ENCODE results near the gene KCNK10. TPM values are rescaled to one million over a fixed set of nuclear protein-coding genes. Genes with fewer than 3 reads are reported as not detected.

KCNK10 gene
- total RNA-seq, 2 experiments from 2014 or later, result not detected

- intact Hi-C loops (cut with micrococcal nuclease), result no loop called here
Measured at GRCh38 chr14:88333036-88333435, 10.0 kb upstream of the KCNK10 start.

GRCh38 chr14:88327497-88327896 lies 4.4 kb upstream of the KCNK10 start:
- Mint-ChIP-seq H3K36me3 (no peaks in the 10 kb centered on the region), H3K27me3 (peaks cover 49% of the 10 kb centered on the region), H3K9me3 (no peaks in the 10 kb centered on the region), H3K27ac (no peak overlapping the region), H3K4me1 (ENCODE audit: low read depth) (peaks cover 8% of the 10 kb centered on the region), H3K4me3 (no peak overlapping the region)
- DNase-seq, result no peak
- CTCF ChIA-PET, result no interaction called here
- POLR2A ChIA-PET, result no interaction called here
- intact Hi-C loops (cut with micrococcal nuclease), result loop anchor here (10.0 kb wide), 1 partner anchor 683 kb away; no protein-coding TSS in a partner anchor

More at GRCh38 chr14:88333036-88333435, 10.0 kb upstream of the KCNK10 start:
- Mint-ChIP-seq H3K4me1 (ENCODE audit: low read depth) (no peaks in the 10 kb centered on the region), H3K9me3 (no peaks in the 10 kb centered on the region), H3K36me3 (no peaks in the 10 kb centered on the region), H3K27me3 (peaks cover 24% of the 10 kb centered on the region), H3K27ac (no peak overlapping the region), H3K4me3 (no peak overlapping the region)
- no peak for DNase-seq
- ChIA-PET CTCF (no interaction called here), POLR2A (no interaction called here)

- no peak overlapping the region for H3K27ac Mint-ChIP-seq
- peaks cover 8% of the 10 kb centered on the region for H3K4me1 Mint-ChIP-seq (ENCODE audit: low read depth)
- POLR2A ChIA-PET, result no interaction called here
- DNase-seq, result no peak
- peaks cover 47% of the 10 kb centered on the region for H3K27me3 Mint-ChIP-seq
- H3K9me3 Mint-ChIP-seq, result no peaks in the 10 kb centered on the region
- H3K36me3 Mint-ChIP-seq, result no peaks in the 10 kb centered on the region
- intact Hi-C loops (cut with micrococcal nuclease), result loop anchor here (10.0 kb wide), 1 partner anchor 682 kb away; no protein-coding TSS in a partner anchor
- CTCF ChIA-PET, result no interaction called here
- H3K4me3 Mint-ChIP-seq, result no peak overlapping the region
Measured at GRCh38 chr14:88326352-88327103, 3.5 kb upstream of the KCNK10 start.

GRCh38 chr14:88325883-88326282 lies 2.8 kb upstream of the KCNK10 start:
- Mint-ChIP-seq H3K4me1 (ENCODE audit: low read depth) (peaks cover 8% of the 10 kb centered on the region), H3K27me3 (peaks cover 43% of the 10 kb centered on the region), H3K4me3 (no peak overlapping the region), H3K9me3 (no peaks in the 10 kb centered on the region), H3K27ac (no peak overlapping the region), H3K36me3 (no peaks in the 10 kb centered on the region)
- intact Hi-C loops (cut with micrococcal nuclease), result loop anchor here (10.0 kb wide), 1 partner anchor 681 kb away; no protein-coding TSS in a partner anchor
- CTCF ChIA-PET, result no interaction called here
- POLR2A ChIA-PET, result no interaction called here
- no peak for DNase-seq

- Mint-ChIP-seq H3K27me3 (peaks cover 41% of the 10 kb centered on the region), H3K27ac (no peak overlapping the region), H3K4me1 (ENCODE audit: low read depth) (peaks cover 8% of the 10 kb centered on the region), H3K36me3 (no peaks in the 10 kb centered on the region), H3K4me3 (no peak overlapping the region), H3K9me3 (no peaks in the 10 kb centered on the region)
- no peak for DNase-seq
- intact Hi-C loops (cut with micrococcal nuclease), result loop anchor here (10.0 kb wide), 1 partner anchor 680 kb away; no protein-coding TSS in a partner anchor
- CTCF ChIA-PET, result no interaction called here
- POLR2A ChIA-PET, result no interaction called here
Measured at GRCh38 chr14:88324930-88325329, 1.9 kb upstream of the KCNK10 start.

GRCh38 chr14:88324491-88324890 lies 1.4 kb upstream of the KCNK10 start:
- H3K4me3 Mint-ChIP-seq, result no peak overlapping the region
- no peak overlapping the region for H3K27ac Mint-ChIP-seq
- H3K36me3 Mint-ChIP-seq, result no peaks in the 10 kb centered on the region
- peaks cover 40% of the 10 kb centered on the region for H3K27me3 Mint-ChIP-seq
- POLR2A ChIA-PET, result no interaction called here
- CTCF ChIA-PET, result no interaction called here
- no peaks in the 10 kb centered on the region for H3K9me3 Mint-ChIP-seq
- peaks cover 8% of the 10 kb centered on the region for H3K4me1 Mint-ChIP-seq (ENCODE audit: low read depth)
- intact Hi-C loops (cut with micrococcal nuclease), result loop anchor here (10.0 kb wide), 1 partner anchor 680 kb away; no protein-coding TSS in a partner anchor
- DNase-seq, result no peak

- peak; percentile 17 for DNase-seq
- ChIA-PET POLR2A (no interaction called here), CTCF (no interaction called here)
- Mint-ChIP-seq H3K27me3 (peaks cover 39% of the 10 kb centered on the region), H3K9me3 (no peaks in the 10 kb centered on the region), H3K4me1 (ENCODE audit: low read depth) (peaks cover 8% of the 10 kb centered on the region), H3K4me3 (peak overlapping the region; percentile 21), H3K27ac (no peak overlapping the region), H3K36me3 (no peaks in the 10 kb centered on the region)
- intact Hi-C loops (cut with micrococcal nuclease), result loop anchor here (10.0 kb wide), 1 partner anchor 679 kb away; no protein-coding TSS in a partner anchor
Measured at GRCh38 chr14:88323523-88324199, 592 bp upstream of the KCNK10 start.

GRCh38 chr14:88322504-88323085 lies 474 bp downstream of the KCNK10 start:
- ChIA-PET POLR2A (no interaction called here), CTCF (no interaction called here)
- no peak for DNase-seq
- H3K9me3 Mint-ChIP-seq, result no peaks in the 10 kb centered on the region
- H3K4me3 Mint-ChIP-seq, result peak overlapping the region; percentile 5
- no peaks in the 10 kb centered on the region for H3K36me3 Mint-ChIP-seq
- peaks cover 8% of the 10 kb centered on the region for H3K4me1 Mint-ChIP-seq (ENCODE audit: low read depth)
- peaks cover 44% of the 10 kb centered on the region for H3K27me3 Mint-ChIP-seq
- intact Hi-C loops (cut with micrococcal nuclease), result loop anchor here (10.0 kb wide), 1 partner anchor 678 kb away; no protein-coding TSS in a partner anchor
- no peak overlapping the region for H3K27ac Mint-ChIP-seq

- H3K27ac Mint-ChIP-seq, result no peak overlapping the region
- POLR2A ChIA-PET, result no interaction called here
- intact Hi-C loops (cut with micrococcal nuclease), result loop anchor here (10.0 kb wide), 1 partner anchor 677 kb away; no protein-coding TSS in a partner anchor
- H3K27me3 Mint-ChIP-seq, result peaks cover 37% of the 10 kb centered on the region
- no peak overlapping the region for H3K4me3 Mint-ChIP-seq
- no peaks in the 10 kb centered on the region for H3K9me3 Mint-ChIP-seq
- DNase-seq, result no peak
- no peaks in the 10 kb centered on the region for H3K36me3 Mint-ChIP-seq
- H3K4me1 Mint-ChIP-seq (ENCODE audit: low read depth), result peaks cover 6% of the 10 kb centered on the region
- CTCF ChIA-PET, result no interaction called here
Measured at GRCh38 chr14:88321692-88322503, 1.2 kb downstream of the KCNK10 start.

- Mint-ChIP-seq H3K27me3 (peaks cover 8% of the 10 kb centered on the region), H3K36me3 (no peaks in the 10 kb centered on the region), H3K9me3 (peaks cover 3% of the 10 kb centered on the region), H3K27ac (no peak overlapping the region), H3K4me3 (no peak overlapping the region), H3K4me1 (ENCODE audit: low read depth) (peaks cover 4% of the 10 kb centered on the region)
- ChIA-PET CTCF (no interaction called here), POLR2A (no interaction called here)
- intact Hi-C loops (cut with micrococcal nuclease), result no loop called here
- DNase-seq, result no peak
Measured at GRCh38 chr14:88318406-88318805, 4.7 kb downstream of the KCNK10 start.

- peaks cover 6% of the 10 kb centered on the region for H3K9me3 Mint-ChIP-seq
- no peaks in the 10 kb centered on the region for H3K36me3 Mint-ChIP-seq
- intact Hi-C loops (cut with micrococcal nuclease), result no loop called here
- POLR2A ChIA-PET, result no interaction called here
- H3K27ac Mint-ChIP-seq, result no peak overlapping the region
- H3K4me1 Mint-ChIP-seq (ENCODE audit: low read depth), result no peaks in the 10 kb centered on the region
- DNase-seq, result no peak
- peaks cover 8% of the 10 kb centered on the region for H3K27me3 Mint-ChIP-seq
- CTCF ChIA-PET, result interaction anchor here (1.3 kb wide), 1 partner anchor 127 kb away, joined by 4 read pairs; no protein-coding TSS in a partner anchor
- H3K4me3 Mint-ChIP-seq, result no peak overlapping the region
Measured at GRCh38 chr14:88316521-88316920, 6.5 kb downstream of the KCNK10 start.

GRCh38 chr14:88312257-88312656 lies 10.8 kb downstream of the KCNK10 start:
- no peak overlapping the region for H3K4me3 Mint-ChIP-seq
- H3K9me3 Mint-ChIP-seq, result peaks cover 6% of the 10 kb centered on the region
- H3K27me3 Mint-ChIP-seq, result peaks cover 3% of the 10 kb centered on the region
- no peak overlapping the region for H3K27ac Mint-ChIP-seq
- no peaks in the 10 kb centered on the region for H3K36me3 Mint-ChIP-seq
- H3K4me1 Mint-ChIP-seq (ENCODE audit: low read depth), result no peaks in the 10 kb centered on the region
- DNase-seq, result no peak
- CTCF ChIA-PET, result no interaction called here
- POLR2A ChIA-PET, result no interaction called here
- intact Hi-C loops (cut with micrococcal nuclease), result no loop called here
